H1 (cell line): ENCODE results near the gene PTPN12. TPM values are rescaled to one million over a fixed set of nuclear protein-coding genes. Genes with fewer than 3 reads are reported as not detected.

Source experiments
- CTCF ChIA-PET: fragments of 300-600 bp; sonication (Branson Sonifier 250); formaldehyde crosslinking; loops from one replicate; lab custom pipeline; 2021; ENCODE audit not compliant: partially characterized antibody; lab: Charles Lee
- POLR2A ChIA-PET: fragments of 300-600 bp; sonication (Branson Sonifier 250); formaldehyde crosslinking; loops from one replicate; lab custom pipeline; 2021; ENCODE audit warnings: inconsistent platforms; ENCODE audit not compliant: partially characterized antibody; lab: Charles Lee
- DNase-seq, 2 experiments: peaks; one replicate each; pipeline versions ENCODE4 v3.0.0 to v3.0.0-alpha.2; 2010 to 2022; ENCODE audit warnings: low spot score in 2 of 2, low read depth in 1 of 2, mixed read lengths in 1 of 2
- FAIRE-seq: peaks from 2 replicates; lab custom pipeline; 2011; peaks lifted over from hg19 to GRCh38; lab: Jason Lieb, UNC
- H2AFZ ChIP-seq: 2 replicates; pipeline ENCODE4 v1.8.1; 2012; ENCODE audit warnings: low read length, inconsistent platforms
- H2AK5ac ChIP-seq: 2 replicates; pipeline ENCODE4 v1.6.1; 2013; ENCODE audit warnings: low read depth, low read length
- H2BK120ac ChIP-seq: replicated peaks from 2 replicates; pipeline ENCODE3; 2013; ENCODE audit warnings: low read depth, low read length, inconsistent platforms
- H2BK12ac ChIP-seq: 2 replicates; pipeline ENCODE4 v1.6.1; 2013; ENCODE audit warnings: low read depth, low read length
- H2BK15ac ChIP-seq: 2 replicates; pipeline ENCODE4 v1.6.1; 2013; ENCODE audit warnings: low read length
- H2BK20ac ChIP-seq: 2 replicates; pipeline ENCODE4 v1.6.1; 2013; ENCODE audit warnings: low read length
- H2BK5ac ChIP-seq: 2 replicates; pipeline ENCODE4 v1.6.1; 2013; ENCODE audit warnings: low read depth, low read length
- H3K14ac ChIP-seq: 2 replicates; pipeline ENCODE4 v1.6.1; 2013; ENCODE audit warnings: inconsistent platforms; ENCODE audit not compliant: insufficient read length
- H3K18ac ChIP-seq: 2 replicates; pipeline ENCODE4 v1.6.1; 2013; ENCODE audit warnings: low read length; ENCODE audit errors: extremely low read depth
- H3K23ac ChIP-seq: 2 replicates; pipeline ENCODE4 v1.6.1; 2013; ENCODE audit warnings: inconsistent platforms; ENCODE audit not compliant: insufficient read length
- H3K23me2 ChIP-seq: 2 replicates; pipeline ENCODE4 v1.6.1; 2013; ENCODE audit warnings: low read depth, low read length
- H3K27ac ChIP-seq: 2 replicates; pipeline ENCODE4 v1.6.1; 2011; ENCODE audit warnings: low read depth, low read length, inconsistent platforms
- H3K27me3 ChIP-seq, 4 experiments: replicated peaks in 1 of 4; 1 replicate in 1 of 4; 2 replicates in 3 of 4; pipeline versions ENCODE4 v1.6.1 to v1.8.1; 2011 to 2013; ENCODE audit warnings: low read length in 3 of 4, mild to moderate bottlenecking in 3 of 4, inconsistent platforms in 2 of 4, mixed read lengths in 2 of 4, moderate library complexity in 1 of 4; ENCODE audit not compliant: control insufficient read depth in 3 of 4, insufficient read depth in 3 of 4; ENCODE audit errors: extremely low read depth in 1 of 4
- H3K36me3 ChIP-seq, 4 experiments: 2 replicates each; pipeline versions ENCODE4 v1.6.1 to v1.8.1; 2011 to 2013; ENCODE audit warnings: mild to moderate bottlenecking in 4 of 4, low read length in 3 of 4, moderate library complexity in 2 of 4, control low read depth in 1 of 4, inconsistent platforms in 1 of 4; ENCODE audit not compliant: insufficient read depth in 4 of 4, control insufficient read depth in 2 of 4
- H3K4ac ChIP-seq: replicated peaks from 2 replicates; pipeline ENCODE3; 2013; ENCODE audit warnings: low read length, low read depth, mixed read lengths, inconsistent platforms; ENCODE audit not compliant: insufficient read length
- H3K4me1 ChIP-seq, 4 experiments: replicated peaks in 1 of 4; 1 replicate in 1 of 4; 2 replicates in 3 of 4; pipeline versions ENCODE4 v1.6.1 to v1.8.1; 2011 to 2013; ENCODE audit warnings: low read length in 3 of 4, inconsistent platforms in 2 of 4, mixed read lengths in 1 of 4; ENCODE audit not compliant: insufficient read depth in 4 of 4, control insufficient read depth in 3 of 4
- H3K4me2 ChIP-seq, 2 experiments: 2 replicates each; pipeline versions ENCODE4 v1.6.1 to v1.8.1; 2011 to 2013; ENCODE audit warnings: low read depth in 2 of 2, low read length in 2 of 2, control low read depth in 1 of 2, inconsistent platforms in 1 of 2, mild to moderate bottlenecking in 1 of 2; ENCODE audit not compliant: insufficient read depth in 1 of 2
- H3K4me3 ChIP-seq, 4 experiments: fragments of 200-600, 300-600 bp in 1 of 4; sonication (generic), shearing (Covaris generic), sonication (Bioruptor Twin) in 1 of 4; 2 replicates each; pipeline versions ENCODE4 v1.5.1 to v1.8.1; 2011 to 2016; ENCODE audit warnings: low read length in 4 of 4, low read depth in 3 of 4, control low read depth in 2 of 4, inconsistent platforms in 2 of 4, mild to moderate bottlenecking in 2 of 4, mixed read lengths in 1 of 4, moderate library complexity in 1 of 4; ENCODE audit not compliant: insufficient read depth in 2 of 4; ENCODE audit errors: extremely low read depth in 1 of 4
- H3K56ac ChIP-seq: replicated peaks from 2 replicates; pipeline ENCODE3; 2013; ENCODE audit warnings: low read depth, mild to moderate bottlenecking, mixed read lengths, low read length, inconsistent platforms; ENCODE audit not compliant: insufficient read length
- H3K79me1 ChIP-seq: 2 replicates; pipeline ENCODE4 v1.6.1; 2013; ENCODE audit warnings: low read depth, low read length, control low read depth
- H3K79me2 ChIP-seq, 2 experiments: 2 replicates each; pipeline versions ENCODE4 v1.6.1 to v1.8.1; 2012 to 2013; ENCODE audit warnings: low read length in 2 of 2, mild to moderate bottlenecking in 2 of 2, inconsistent platforms in 1 of 2; ENCODE audit not compliant: insufficient read depth in 2 of 2, control insufficient read depth in 1 of 2
- H3K9ac ChIP-seq, 4 experiments: replicated peaks in 1 of 4; 1 replicate in 1 of 4; 2 replicates in 3 of 4; pipeline versions ENCODE4 v1.6.1 to v1.8.1; 2011 to 2013; ENCODE audit warnings: low read depth in 3 of 4, low read length in 3 of 4, control low read depth in 2 of 4, mild to moderate bottlenecking in 2 of 4, moderate library complexity in 2 of 4, inconsistent platforms in 1 of 4; ENCODE audit errors: extremely low read depth in 1 of 4
- H3K9me3 ChIP-seq, 2 experiments: 2 replicates each; pipeline versions ENCODE4 v1.6.1 to v1.8.1; 2012 to 2013; ENCODE audit warnings: mild to moderate bottlenecking in 2 of 2, moderate library complexity in 2 of 2, control low read depth in 1 of 2, inconsistent platforms in 1 of 2, low read depth in 1 of 2, low read length in 1 of 2, mixed read lengths in 1 of 2; ENCODE audit not compliant: insufficient read depth in 2 of 2
- H4K20me1 ChIP-seq, 2 experiments: replicated peaks in 1 of 2; 2 replicates each; pipeline versions ENCODE3 to v1.8.1; 2011 to 2013; ENCODE audit warnings: inconsistent platforms in 2 of 2, low read length in 2 of 2, mild to moderate bottlenecking in 1 of 2; ENCODE audit not compliant: insufficient read depth in 2 of 2, control insufficient read depth in 1 of 2
- H4K5ac ChIP-seq: 2 replicates; pipeline ENCODE4 v1.6.1; 2013; ENCODE audit warnings: low read length, low read depth, mixed read lengths, inconsistent platforms; ENCODE audit not compliant: insufficient read length
- H4K8ac ChIP-seq: 2 replicates; pipeline ENCODE4 v1.8.0; 2013; ENCODE audit warnings: mild to moderate bottlenecking, moderate library complexity, low read length, inconsistent platforms; ENCODE audit not compliant: insufficient read depth; ENCODE audit errors: extremely low read depth
- H4K91ac ChIP-seq: replicated peaks from 2 replicates; pipeline ENCODE3; 2013; ENCODE audit warnings: low read length, mixed read lengths, inconsistent platforms; ENCODE audit not compliant: insufficient read length
- BACH1 ChIP-seq: IDR thresholded peaks from 2 replicates; pipeline ENCODE4 v1.6.1; 2012; ENCODE audit warnings: low read length, improper control_type of control experiment
- BRCA1 ChIP-seq: IDR thresholded peaks from 2 replicates; pipeline ENCODE4 v1.6.1; 2012; ENCODE audit warnings: low read depth, low read length, improper control_type of control experiment
- CHD2 ChIP-seq: IDR thresholded peaks from 2 replicates; pipeline ENCODE4 v1.6.1; 2012; ENCODE audit warnings: low read length, improper control_type of control experiment
- CREB1 ChIP-seq: IDR thresholded peaks from 2 replicates; pipeline ENCODE4 v1.6.1; 2012; ENCODE audit warnings: inconsistent platforms
- CTCF ChIP-seq, 3 experiments: IDR thresholded peaks; 1 replicate in 2 of 3; 2 replicates in 1 of 3; pipeline versions ENCODE4 v1.5.1 to v1.6.1; 2011; ENCODE audit warnings: low read length in 3 of 3, mild to moderate bottlenecking in 3 of 3, inconsistent platforms in 2 of 3, low read depth in 1 of 3, moderate library complexity in 1 of 3; ENCODE audit not compliant: insufficient read depth in 1 of 3; ENCODE audit errors: control extremely low read depth in 1 of 3
- EZH2 ChIP-seq: fragments of 200-600 bp; sonication (generic); IDR thresholded peaks from 2 replicates; pipeline ENCODE4 v1.7.1; 2012; ENCODE audit warnings: low read depth, mild to moderate bottlenecking, moderate library complexity, low read length, inconsistent platforms; ENCODE audit not compliant: severe bottlenecking
- POLR2A ChIP-seq, 2 experiments: IDR thresholded peaks; 1 replicate in 1 of 2; 2 replicates in 1 of 2; pipeline ENCODE4 v1.6.1; 2011; ENCODE audit warnings: low read depth in 2 of 2, low read length in 2 of 2, mild to moderate bottlenecking in 2 of 2; ENCODE audit errors: control extremely low read depth in 1 of 2
- RAD21 ChIP-seq, 2 experiments: IDR thresholded peaks in 1 of 2; conservative IDR thresholded peaks in 1 of 2; 2 replicates each; pipeline ENCODE4 v1.6.1; 2011; ENCODE audit warnings: low read depth in 2 of 2, low read length in 2 of 2, improper control_type of control experiment in 1 of 2, inconsistent platforms in 1 of 2, mild to moderate bottlenecking in 1 of 2, moderate library complexity in 1 of 2
- YY1 ChIP-seq: IDR thresholded peaks from 2 replicates; pipeline ENCODE4 v1.6.1; 2011; ENCODE audit warnings: low read depth, mild to moderate bottlenecking, low read length
- WGBS, 2 experiments: shearing (Covaris generic) in 1 of 2; methylation state at CpG; one replicate each; pipeline versions ENCODE4 v1.1.6 to v1.1.7; 2013 to 2015; ENCODE audit warnings: low lambda C conversion rate in 2 of 2, mixed read lengths in 2 of 2, inconsistent platforms in 1 of 2, low coverage in 1 of 2, missing lambda C conversion rate in 1 of 2; ENCODE audit not compliant: insufficient replicate concordance in 2 of 2, insufficient coverage in 1 of 2, insufficient read length in 1 of 2; ENCODE audit errors: extremely low coverage in 1 of 2, missing lambda C conversion rate in 1 of 2; 5-methylcytosine and 5-hydroxymethylcytosine counted together
- polyA plus RNA-seq, 7 experiments: library from polyadenylated mRNA; depleted of rRNA in 3 of 7; stranded (reverse) in 5 of 7; unstranded in 2 of 7; fragments of >200 nt in 5 of 7; fragments of 200-250 nt in 2 of 7; gene quantifications; 1 replicate in 5 of 7; 2 replicates in 1 of 7; 4 replicates in 1 of 7; pipeline versions ENCODE4 v1.2.1 to v1.2.3, GENCODE V29; 2011 to 2013; ENCODE audit warnings: missing spikeins in 2 of 7, mixed read lengths in 2 of 7
- total RNA-seq: library from RNA; stranded (reverse); fragmentation: NEBNext Ultra II Directional; extraction: Animal tissue kit (Norgen Biotek cat#: 25700); gene quantifications from 2 replicates; pipeline ENCODE4 v1.2.1, GENCODE V29; 2021

The PTPN12 gene
- total and polyA plus RNA-seq, 2 of the 8 experiments (the other 6 are each of a cell fraction or from before 2014, with no cell fraction given): 39.7 to 132 TPM

- FAIRE-seq: no peak
- H3K4me3 ChIP-seq: no peak overlapping the region
- H3K4me2 ChIP-seq: no peak overlapping the region
- H2BK15ac ChIP-seq: no peak overlapping the region
- H2AK5ac ChIP-seq: no peak overlapping the region
- H4K91ac ChIP-seq: no peak overlapping the region
- no peak for DNase-seq
- H2BK120ac ChIP-seq: no peak overlapping the region
- no peak overlapping the region for H2BK5ac ChIP-seq
- no peaks in the 10 kb centered on the region for H3K4me1 ChIP-seq
- ChIA-PET CTCF (interaction anchor here (0.6 to 6.1 kb wide), 25 partner anchors 9 to 249 kb away, joined by 3 to 48 read pairs (median 4); partner anchors contain the start of gene RSBN1L), POLR2A (no interaction called here)
- H3K14ac ChIP-seq: no peak overlapping the region
- no peak overlapping the region for H3K9ac ChIP-seq
- H3K9me3 ChIP-seq: no peaks in the 10 kb centered on the region
- H3K4ac ChIP-seq: no peak overlapping the region
- no peaks in the 10 kb centered on the region for H3K27me3 ChIP-seq
- no peak overlapping the region for H3K18ac ChIP-seq
- H3K79me1 ChIP-seq: no peaks in the 10 kb centered on the region
- H3K23me2 ChIP-seq: no peaks in the 10 kb centered on the region
- peaks cover 0 to 25% (median 5%) of the 10 kb centered on the region in 4 experiments; a peak in 5 of 8 replicates for H3K36me3 ChIP-seq
- peaks cover 0 to 1% of the 10 kb centered on the region in 2 experiments for H4K20me1 ChIP-seq
- 74% methylated on average over 1 of the region's 1 CpG; no CpG with 5 or more reads in 1 of the 2 experiments for WGBS, 2 experiments
- no peaks in the 10 kb centered on the region for H3K79me2 ChIP-seq
- no peak overlapping the region for H3K56ac ChIP-seq
- H2AFZ ChIP-seq: no peak overlapping the region
- no peak overlapping the region for H4K8ac ChIP-seq
- no peak overlapping the region for H3K23ac ChIP-seq
- no peak overlapping the region for H4K5ac ChIP-seq
- no peak overlapping the region for H2BK12ac ChIP-seq
- no peak overlapping the region for H2BK20ac ChIP-seq
- no peak overlapping the region for H3K27ac ChIP-seq
- TF ChIP-seq CREB1 (no peak), RAD21 (IDR thresholded peaks at IDR 0.05 in 1 of 2, conservative IDR thresholded peaks at IDR 0.05 in 1 of 2; ENCODE audit: low read depth in 2 of 2, low read length in 2 of 2) (peak; percentile 70 to 80), POLR2A (IDR thresholded peaks at IDR 0.05; ENCODE audit: control extremely low read depth in 1 of 2, low read depth in 2 of 2, low read length in 2 of 2) (no peak), BRCA1 (no peak), YY1 (no peak), BACH1 (no peak), CTCF (IDR thresholded peaks at IDR 0.05; ENCODE audit: control extremely low read depth in 1 of 3, insufficient read depth in 1 of 3, low read depth in 1 of 3, low read length in 3 of 3) (peak in 2 of 3 experiments; percentile 30 to 45; a peak in 2 of 4 replicates), EZH2 (no peak), CHD2 (no peak)
Measured at GRCh38 chr7:77657427-77658224, 120.5 kb downstream of the PTPN12 start.
